Adipocyte (in vitro differentiated cells): ENCODE data around the gene MZT2A.
"Not testable (repeated sequence)": the region's sequence is repeated elsewhere in the genome, so short reads cannot be mapped to it uniquely, and the experiment has no call there.

Experiments used
- DNase-seq: peaks from one replicate; pipeline ENCODE4 v3.0.0-alpha.2; 2015; ENCODE audit warnings: low read depth
- H3K27me3 ChIP-seq: replicated peaks from 2 replicates; pipeline ENCODE4 v1.7.0; 2013; ENCODE audit warnings: mild to moderate bottlenecking, low read length, moderate library complexity; ENCODE audit not compliant: control insufficient read depth, insufficient read depth
- H3K36me3 ChIP-seq: 2 replicates; pipeline ENCODE4 v1.7.0; 2013; ENCODE audit warnings: low read length, mild to moderate bottlenecking, moderate library complexity; ENCODE audit not compliant: control insufficient read depth, insufficient read depth, severe bottlenecking
- H3K4me1 ChIP-seq: 2 replicates; pipeline ENCODE4 v1.7.0; 2013; ENCODE audit warnings: mild to moderate bottlenecking, low read length, moderate library complexity; ENCODE audit not compliant: control insufficient read depth, insufficient read depth
- H3K4me3 ChIP-seq: 2 replicates; pipeline ENCODE4 v1.7.0; 2013; ENCODE audit warnings: mild to moderate bottlenecking, low read length, moderate library complexity
- H3K9ac ChIP-seq: 2 replicates; pipeline ENCODE4 v1.7.0; 2013; ENCODE audit warnings: mild to moderate bottlenecking, low read length, moderate library complexity
- H3K9me3 ChIP-seq: 2 replicates; pipeline ENCODE4 v1.7.0; 2013; ENCODE audit warnings: mild to moderate bottlenecking, low read length, moderate library complexity; ENCODE audit not compliant: control insufficient read depth

Gene MZT2A

DNA sequence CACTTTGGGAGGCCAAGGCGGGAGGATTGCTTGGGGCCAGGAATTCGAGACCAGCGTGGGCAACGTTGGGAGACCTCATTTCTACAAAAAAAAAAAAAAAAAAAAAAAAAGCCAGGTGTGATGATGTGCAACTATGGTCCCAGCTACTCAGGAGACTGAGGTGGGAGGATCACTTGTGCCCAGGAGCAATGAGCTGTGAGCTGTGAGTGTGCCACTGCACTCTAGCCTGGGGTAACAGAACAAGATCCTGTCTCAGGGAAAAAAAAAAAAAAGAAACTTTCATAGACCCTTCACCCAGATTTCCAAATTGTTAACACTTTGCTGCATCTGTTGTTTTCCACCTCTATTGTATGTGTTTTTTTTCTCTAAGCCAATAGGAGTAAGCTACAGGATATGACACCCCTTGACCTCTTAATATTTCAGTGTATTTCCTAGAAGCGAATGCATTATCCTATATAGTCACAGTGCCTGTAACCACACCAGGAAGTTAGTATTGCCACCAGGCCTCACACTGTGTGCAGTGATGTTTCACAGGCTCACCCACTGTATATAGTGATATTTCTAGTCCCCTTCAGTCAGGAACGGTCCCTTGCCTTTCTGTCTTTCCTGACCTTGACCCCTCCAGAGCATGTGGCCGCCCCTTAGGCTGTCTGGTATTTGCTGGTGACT lies 12.0 kb upstream of the MZT2A start:
- not testable (repeated sequence) for H3K4me3 ChIP-seq, H3K27me3 ChIP-seq, H3K4me1 ChIP-seq, H3K9ac ChIP-seq, H3K9me3 ChIP-seq, DNase-seq
- peaks cover 61% of the 10 kb centered on the region for H3K36me3 ChIP-seq

DNA sequence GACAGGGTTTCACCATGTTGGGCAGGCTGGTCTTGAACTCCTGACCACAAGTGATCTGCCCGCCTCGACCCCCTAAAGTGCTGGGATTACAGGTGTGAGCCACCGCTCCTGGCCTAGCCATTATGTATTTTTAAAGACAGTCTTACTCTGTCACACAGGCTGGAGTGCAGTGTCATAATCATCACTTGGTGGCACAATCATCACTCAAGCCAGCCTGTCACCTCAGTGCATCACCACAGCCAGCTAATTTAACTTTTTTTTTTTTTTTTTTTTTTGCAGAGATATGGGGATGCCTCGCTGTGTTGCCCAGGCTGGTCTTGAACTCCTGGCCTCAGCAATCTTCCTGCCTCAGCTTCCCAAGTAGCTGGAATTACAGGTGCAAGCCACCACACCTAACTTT lies 11.4 kb upstream of the MZT2A start:
- peaks cover 55% of the 10 kb centered on the region for H3K36me3 ChIP-seq
- not testable (repeated sequence) for H3K4me3 ChIP-seq, DNase-seq, H3K9me3 ChIP-seq, H3K4me1 ChIP-seq, H3K9ac ChIP-seq, H3K27me3 ChIP-seq

DNA sequence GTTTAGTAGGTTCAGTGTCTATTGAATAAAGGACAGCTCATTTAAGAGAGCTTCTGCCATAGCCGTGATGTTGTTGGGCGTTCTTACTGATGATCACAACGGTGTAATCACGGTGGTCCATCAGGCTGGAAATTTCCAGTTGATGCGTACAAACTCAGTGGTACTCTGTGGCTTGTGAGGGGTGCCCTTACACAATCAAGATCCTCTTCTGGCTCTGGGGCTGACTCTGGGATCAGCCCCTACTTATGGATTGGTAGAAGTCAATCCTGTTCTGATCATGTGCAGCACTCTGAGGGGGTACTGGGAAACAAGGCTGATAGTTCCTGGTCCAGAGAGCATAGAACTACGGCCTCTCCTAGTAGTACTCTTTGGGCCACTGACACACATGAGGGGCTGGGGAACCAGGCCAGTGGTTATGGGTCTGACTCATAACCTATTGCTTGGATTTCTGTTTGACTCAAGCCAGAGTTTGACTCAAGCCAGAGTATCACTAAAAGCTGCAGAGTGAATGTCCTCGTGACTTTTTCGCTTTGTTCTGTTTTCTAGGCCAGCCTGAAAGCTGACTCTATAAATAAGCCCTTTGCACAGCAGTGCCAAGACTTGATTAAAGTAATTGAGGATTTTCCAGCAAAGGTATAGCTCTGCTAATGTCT lies 6.2 kb upstream of the MZT2A start:
- not testable (repeated sequence) for H3K4me3 ChIP-seq, H3K27me3 ChIP-seq, H3K9me3 ChIP-seq
- Histone ChIP-seq H3K9ac (peak overlapping the region; percentile 39), H3K4me1 (peaks cover 11% of the 10 kb centered on the region), H3K36me3 (peaks cover 19% of the 10 kb centered on the region)
- peak; percentile 8 for DNase-seq

DNA sequence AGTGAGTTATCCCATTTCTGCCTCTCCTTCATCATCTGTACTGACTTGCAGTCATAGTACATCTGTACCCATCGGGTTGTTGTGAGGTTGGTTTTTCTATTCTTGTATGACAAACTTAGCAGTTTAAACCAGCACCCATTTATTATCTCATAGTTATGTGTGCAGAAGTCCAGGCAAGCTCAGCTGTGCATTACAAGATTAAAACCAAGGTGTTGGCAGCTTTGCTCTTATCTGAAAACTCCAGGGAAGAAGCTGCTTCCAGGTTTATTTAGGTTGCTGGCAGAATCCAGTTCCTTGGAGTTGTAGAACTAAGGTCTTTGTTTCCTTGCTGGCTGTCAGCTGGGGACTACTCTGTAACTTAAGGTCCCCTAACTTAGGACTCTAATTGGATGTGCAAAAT lies 3.3 kb upstream of the MZT2A start:
- H3K9me3 ChIP-seq, H3K27me3 ChIP-seq, H3K4me3 ChIP-seq, H3K9ac ChIP-seq, H3K36me3 ChIP-seq, DNase-seq: not testable (repeated sequence)
- peaks cover 11% of the 10 kb centered on the region for H3K4me1 ChIP-seq

DNA sequence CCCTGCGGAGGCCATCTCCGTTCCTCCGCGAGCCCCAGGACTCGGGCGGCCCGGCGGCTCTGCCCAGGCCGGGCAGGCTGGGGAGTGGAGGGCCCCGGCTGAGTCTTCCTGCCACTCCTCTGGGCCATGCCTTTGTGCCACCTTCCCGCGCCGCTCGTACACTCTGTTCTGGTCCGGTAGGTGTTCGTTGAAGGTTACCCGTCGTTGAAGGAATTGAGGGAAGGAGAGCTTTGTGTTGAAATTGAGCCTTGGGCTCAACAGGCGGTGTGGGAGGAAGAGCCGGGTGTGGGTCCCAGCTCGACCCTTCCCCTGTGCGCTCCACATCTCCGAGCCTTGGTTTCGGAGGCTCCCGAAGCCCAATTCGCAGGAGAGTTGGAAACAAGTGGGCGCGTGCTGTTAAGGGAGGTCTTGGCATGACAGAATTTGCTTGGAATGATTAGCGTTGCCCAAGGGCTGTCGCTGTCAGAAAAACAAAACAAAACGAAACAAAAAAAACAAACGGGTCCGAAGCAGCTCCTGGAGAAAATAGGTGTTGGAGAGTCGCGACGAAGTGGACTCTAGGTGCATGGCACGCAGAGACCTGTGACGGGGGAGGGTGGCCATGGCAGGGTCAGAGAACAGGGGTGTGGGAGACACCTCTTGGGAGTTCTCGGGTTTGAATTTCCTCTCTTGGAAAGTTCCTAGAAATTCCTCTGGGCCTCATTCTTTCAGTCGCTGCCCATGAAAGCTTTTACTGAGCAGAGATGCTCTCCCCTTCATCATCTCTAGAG lies 1.2 kb upstream of the MZT2A start:
- no peaks in the 10 kb centered on the region for H3K9me3 ChIP-seq
- H3K4me1 ChIP-seq = peaks cover 6% of the 10 kb centered on the region
- no peaks in the 10 kb centered on the region for H3K27me3 ChIP-seq
- H3K36me3 ChIP-seq = no peaks in the 10 kb centered on the region
- peak overlapping the region; percentile 98 for H3K4me3 ChIP-seq
- peak; percentile 48 for DNase-seq
- peak overlapping the region; percentile 93 for H3K9ac ChIP-seq

DNA sequence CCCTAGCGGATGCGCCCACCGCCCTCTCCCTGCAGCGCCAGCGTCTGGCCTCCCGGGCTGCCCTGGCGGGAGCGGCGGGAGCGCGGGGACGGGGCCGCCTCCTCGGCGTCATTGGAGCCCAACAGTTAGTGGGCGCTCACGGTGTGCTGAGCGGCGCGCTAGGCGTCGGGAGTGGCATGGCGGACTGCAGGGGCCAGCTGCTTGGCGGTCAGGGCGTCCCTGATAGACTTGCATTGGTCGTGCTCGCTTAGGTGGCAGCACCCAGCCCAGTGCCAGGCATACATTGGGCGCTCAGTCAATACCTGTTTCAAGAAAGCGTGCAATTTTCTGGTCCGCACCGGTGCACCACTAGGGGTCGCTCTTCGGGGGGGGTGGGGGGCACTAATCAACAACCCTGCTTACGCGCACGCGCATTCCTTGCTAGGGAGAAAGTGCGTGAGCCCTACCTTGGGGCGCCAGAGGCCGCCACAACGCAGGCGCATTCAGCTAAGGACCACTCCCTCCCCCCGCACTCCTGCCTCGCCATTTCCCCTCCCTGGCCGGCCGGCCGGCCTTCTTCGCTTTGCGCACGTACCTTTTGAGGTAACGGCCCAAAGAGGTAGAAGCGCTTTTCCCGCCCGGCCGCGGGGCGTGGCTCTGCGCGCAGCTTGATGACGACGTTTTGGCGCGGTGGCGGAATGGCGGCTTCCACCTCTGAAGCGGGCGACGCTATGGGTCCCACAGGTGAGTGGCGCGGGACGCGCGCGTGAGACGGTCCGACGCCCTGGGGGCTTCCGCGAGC lies 411 bp upstream of the MZT2A start:
- Histone ChIP-seq H3K4me1 (peaks cover 6% of the 10 kb centered on the region), H3K9ac (peak overlapping the region; percentile 93), H3K36me3 (no peaks in the 10 kb centered on the region), H3K9me3 (no peaks in the 10 kb centered on the region), H3K27me3 (no peaks in the 10 kb centered on the region), H3K4me3 (peak overlapping the region; percentile 98)
- peak; percentile 96 for DNase-seq

DNA sequence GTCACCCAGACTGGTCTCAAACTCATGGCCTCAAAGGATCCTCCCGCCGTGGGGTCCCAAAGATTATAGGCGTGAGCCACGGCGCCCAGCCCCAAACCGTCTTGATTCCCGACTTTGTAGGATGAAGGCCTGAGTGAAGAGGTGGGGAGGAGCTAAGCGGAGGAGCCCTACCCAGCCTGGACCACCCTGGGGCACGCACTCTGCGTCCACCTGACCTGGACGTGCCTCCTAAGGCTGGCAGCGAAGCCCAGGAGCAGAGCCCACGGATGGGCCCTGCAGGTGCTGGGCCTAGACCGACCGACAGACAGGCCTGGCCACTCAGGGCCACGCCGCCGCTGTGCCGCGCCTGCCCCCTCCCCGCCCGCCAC lies 744 bp downstream of the MZT2A start:
- DNase-seq, H3K4me1 ChIP-seq, H3K27me3 ChIP-seq, H3K36me3 ChIP-seq, H3K9me3 ChIP-seq: not testable (repeated sequence)
- peak overlapping the region; percentile 63 for H3K9ac ChIP-seq
- H3K4me3 ChIP-seq = peak overlapping the region; percentile 66

DNA sequence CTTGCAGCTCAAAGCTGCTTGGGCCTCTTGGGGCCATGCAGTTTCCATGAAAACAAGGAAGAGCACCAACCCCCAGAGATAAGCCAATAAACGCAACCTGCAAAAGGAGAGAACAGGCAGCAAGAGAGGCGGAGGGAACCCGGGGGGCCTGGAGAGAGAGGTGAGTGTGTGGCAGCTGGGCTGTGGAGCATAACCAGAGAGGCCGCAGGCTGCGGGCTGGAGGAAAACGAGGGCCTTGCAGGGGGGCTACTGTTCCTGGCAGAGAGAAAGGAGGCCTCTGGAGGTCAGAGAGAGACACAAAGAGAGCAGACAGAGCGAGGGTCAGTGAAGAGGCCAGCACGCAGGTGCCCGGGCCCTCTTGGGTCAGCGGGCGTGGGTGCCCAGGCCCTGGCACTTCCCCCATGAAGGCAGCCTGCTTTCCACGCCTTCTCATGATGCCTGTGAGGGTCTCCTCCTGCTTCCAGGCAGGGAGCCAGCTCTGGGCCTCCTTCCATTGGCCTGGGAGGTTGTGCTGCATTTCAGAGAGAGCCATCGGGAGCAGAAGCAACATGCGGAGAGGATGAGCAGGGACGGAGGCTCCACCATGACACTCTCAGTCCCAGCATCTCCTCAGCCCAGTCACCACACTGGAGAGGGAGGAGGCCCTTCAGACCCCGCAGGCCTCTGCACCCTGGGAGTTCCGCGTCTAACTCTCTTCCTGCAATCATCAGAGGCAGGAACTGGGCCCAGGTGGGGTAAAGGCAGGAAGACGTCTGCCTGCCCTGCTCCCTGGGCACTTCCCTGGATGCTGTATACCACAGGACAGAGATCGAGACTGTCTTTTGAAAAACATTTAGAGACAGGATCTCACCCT lies 1.4 kb downstream of the MZT2A start:
- H3K9me3 ChIP-seq, H3K27me3 ChIP-seq, H3K36me3 ChIP-seq, H3K4me1 ChIP-seq, DNase-seq: not testable (repeated sequence)
- Histone ChIP-seq H3K4me3 (peak overlapping the region; percentile 66), H3K9ac (peak overlapping the region; percentile 63)

DNA sequence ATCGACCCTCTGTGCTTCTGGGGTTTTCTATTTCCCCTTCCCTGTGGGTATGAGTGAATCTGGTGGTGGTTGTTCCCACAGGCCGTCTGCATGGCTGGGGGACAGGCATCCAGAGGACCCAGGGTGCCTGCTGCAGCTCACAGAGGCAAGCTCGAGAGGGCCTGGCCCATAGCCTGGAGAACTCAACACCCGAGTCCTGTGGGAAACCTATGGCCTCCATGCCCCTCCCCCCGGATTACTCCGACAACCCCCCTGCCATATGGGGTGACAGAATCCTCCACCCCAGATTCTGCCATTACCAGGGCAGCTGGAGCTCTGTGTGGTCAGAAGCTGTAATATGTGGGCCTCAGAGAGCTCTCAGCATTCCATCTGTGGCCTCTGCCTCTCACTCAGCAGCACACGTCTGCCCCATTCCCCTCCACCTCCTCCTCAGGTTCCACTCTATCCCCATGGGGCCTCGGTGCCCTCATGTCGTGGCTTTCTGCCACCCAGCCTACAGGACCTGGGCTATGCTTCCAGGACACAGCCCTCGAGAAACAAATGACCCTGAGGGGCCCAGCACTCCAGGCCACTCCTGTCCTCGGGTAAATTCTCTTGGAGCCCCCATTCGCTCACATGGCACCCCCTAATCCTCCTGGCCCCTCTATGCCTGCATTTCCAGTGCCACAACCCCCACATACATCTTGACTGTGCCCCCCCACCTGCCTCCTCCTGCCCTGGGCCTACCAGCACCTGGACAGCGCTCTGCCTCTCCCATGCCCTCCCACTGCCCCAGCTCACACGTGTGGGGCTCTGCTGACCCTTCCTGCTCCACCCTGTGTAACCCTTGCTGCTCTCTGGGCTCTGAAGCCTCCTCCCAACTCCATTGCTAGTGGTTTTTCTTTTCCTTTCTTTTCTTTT lies 3.6 kb downstream of the MZT2A start:
- H3K9me3 ChIP-seq = no peaks in the 10 kb centered on the region
- no peaks in the 10 kb centered on the region for H3K36me3 ChIP-seq
- H3K4me1 ChIP-seq = no peaks in the 10 kb centered on the region
- H3K4me3 ChIP-seq = no peak overlapping the region
- no peak for DNase-seq
- no peaks in the 10 kb centered on the region for H3K27me3 ChIP-seq
- H3K9ac ChIP-seq = no peak overlapping the region
